Lung (tissue), 12 donors: Measurements from ENCODE around the gene GGNBP2. TPM values are rescaled to one million over a fixed set of nuclear protein-coding genes. Genes with fewer than 3 reads are reported as not detected.

ENCODE experiments used
- ATAC-seq: fragments of 200-7000 bp; cut with Tn5 transposase; one replicate; pipeline ENCODE4 v1.9.1; 2020; ENCODE audit warnings: moderate number of reproducible peaks; ENCODE audit not compliant: insufficient read depth, low FRiP score
- DNase-seq, 3 donors: peaks; one replicate each; pipeline ENCODE4 v3.0.0-alpha.2; 2013 to 2017
- H3K27ac ChIP-seq, 2 donors: one replicate each; pipeline ENCODE4 v1.5.1; 2013; ENCODE audit warnings: mild to moderate bottlenecking in 2 of 2, moderate library complexity in 2 of 2, control low read depth in 1 of 2, inconsistent platforms in 1 of 2, low read depth in 1 of 2, low read length in 1 of 2
- H3K27me3 ChIP-seq, 3 donors: one replicate each; pipeline ENCODE4 v1.5.1; 2013; ENCODE audit warnings: low read length in 2 of 3; ENCODE audit not compliant: control insufficient read depth in 3 of 3, insufficient read depth in 3 of 3
- H3K36me3 ChIP-seq, 4 donors: one replicate each; pipeline ENCODE4 v1.5.1; 2013; ENCODE audit warnings: low read length in 4 of 4, mild to moderate bottlenecking in 1 of 4, moderate library complexity in 1 of 4; ENCODE audit not compliant: control insufficient read depth in 4 of 4, insufficient read depth in 4 of 4
- H3K4me1 ChIP-seq, 5 donors: one replicate each; pipeline ENCODE4 v1.5.1; 2013; ENCODE audit warnings: low read length in 5 of 5, mild to moderate bottlenecking in 2 of 5, moderate library complexity in 1 of 5; ENCODE audit not compliant: control insufficient read depth in 5 of 5, insufficient read depth in 5 of 5
- H3K4me3 ChIP-seq: one replicate; pipeline ENCODE4 v1.5.1; 2013; ENCODE audit warnings: mild to moderate bottlenecking, control low read depth, moderate library complexity
- H3K9ac ChIP-seq, 2 donors: one replicate each; pipeline ENCODE4 v1.5.1; 2013; ENCODE audit warnings: low read length in 2 of 2, control low read depth in 1 of 2; ENCODE audit not compliant: insufficient read depth in 1 of 2
- H3K9me3 ChIP-seq, 4 donors: one replicate each; pipeline ENCODE4 v1.5.1; 2013; ENCODE audit warnings: low read length in 3 of 4, mild to moderate bottlenecking in 1 of 4, moderate library complexity in 1 of 4; ENCODE audit not compliant: control insufficient read depth in 4 of 4, insufficient read depth in 3 of 4
- CTCF ChIP-seq: IDR thresholded peaks from 2 replicates; pipeline ENCODE4 v1.5.1; 2012; ENCODE audit warnings: mild to moderate bottlenecking; ENCODE audit errors: control extremely low read depth, extremely low read depth
- WGBS, 2 donors: extraction: QIAGEN DNeasy Blood & Tissue Kit; methylation state at CpG; one replicate each; pipeline ENCODE4 v1.1.7; 2013; 5-methylcytosine and 5-hydroxymethylcytosine counted together
- polyA plus RNA-seq, 2 donors: library from polyadenylated mRNA; stranded (reverse); fragments of 200-250 nt; gene quantifications; one replicate each; pipeline ENCODE4 v1.2.1, GENCODE V29; 2013
- total RNA-seq, 2 donors: library from RNA; depleted of rRNA in 1 of 2; stranded (reverse); fragments of >200 nt in 1 of 2; gene quantifications; one replicate each; pipeline ENCODE4 v1.2.1, GENCODE V29; 2014 to 2021
- donor health status: control.
- donor health status: control.
- donor health status: Bipolar disorder and iron deficiency.
- donor health status: healthy.
- donor health status: DM: yes; HTN: yes; CAD: no.

The GGNBP2 gene
- total and polyA plus RNA-seq, 4 donors, result 40.0 to 86.7 (median 58.5) TPM

DNA sequence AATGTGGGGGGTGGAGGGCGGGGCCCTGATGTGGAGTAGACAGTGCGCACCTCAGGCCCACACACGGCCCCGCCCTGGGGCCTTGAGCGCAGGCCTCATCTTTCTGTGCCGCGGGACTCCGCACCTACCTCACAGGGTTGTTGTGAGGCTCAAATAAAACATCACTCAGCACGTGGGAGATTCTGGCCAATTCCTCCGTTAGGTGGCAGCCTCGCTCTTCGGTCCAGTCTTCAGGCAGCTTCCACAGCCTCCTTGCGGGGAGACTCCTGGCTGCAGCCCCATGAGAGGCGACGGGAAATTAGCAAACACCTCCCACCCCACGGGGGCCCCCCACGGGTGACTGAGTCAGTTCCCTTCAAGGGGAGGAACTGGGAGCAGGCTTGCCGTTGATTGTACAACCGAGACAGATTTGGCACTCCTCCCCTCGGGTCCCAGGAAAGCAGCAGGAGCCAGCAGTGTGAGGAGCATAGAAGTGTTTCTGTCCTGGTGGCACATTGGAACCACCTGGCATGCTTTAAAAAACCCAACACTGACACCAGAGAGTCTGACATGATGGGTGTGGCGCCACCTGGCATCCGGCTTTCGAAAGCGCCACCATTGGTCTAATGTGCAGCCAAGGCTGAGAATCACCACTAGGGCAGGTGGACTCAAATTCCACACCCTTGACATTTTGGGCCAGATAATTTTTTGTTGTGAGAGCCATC lies 64.2 kb downstream of the GGNBP2 start:
- H3K9me3 ChIP-seq, result no peaks in the 10 kb centered on the region
- ATAC-seq (peak; percentile 54), DNase-seq (peak; percentile 59 to 65 (median 60))
- H3K9ac ChIP-seq, result no peak overlapping the region
- no peaks in the 10 kb centered on the region for H3K36me3 ChIP-seq
- no peaks in the 10 kb centered on the region for H3K4me1 ChIP-seq
- peaks cover 0 to 12% (median 5%) of the 10 kb centered on the region in 3 donors for H3K27me3 ChIP-seq
- H3K4me3 ChIP-seq, result no peak overlapping the region
- TF ChIP-seq CTCF, result peak; percentile 16
- 39 to 49% methylated on average over 24 of the region's 24 CpGs for WGBS, 2 donors
- no peak overlapping the region for H3K27ac ChIP-seq

DNA sequence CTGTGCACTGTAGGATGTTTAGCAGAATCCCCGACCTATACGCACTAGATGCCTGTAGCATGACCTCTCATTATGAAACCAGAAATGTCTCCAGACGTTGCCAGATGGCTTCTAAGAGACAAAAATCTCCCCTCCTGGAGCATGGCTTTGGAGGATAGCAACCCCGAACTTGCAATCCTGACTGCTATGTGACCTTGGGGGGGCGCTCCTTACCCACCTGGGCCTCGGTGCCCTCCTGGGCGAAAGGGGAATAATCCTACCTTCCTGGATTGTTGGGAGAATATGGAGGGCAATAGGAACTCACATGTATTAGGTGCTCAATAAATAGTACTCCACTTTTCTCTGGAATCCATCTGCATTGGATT lies 64.8 kb downstream of the GGNBP2 start:
- Histone ChIP-seq H3K4me1 (no peaks in the 10 kb centered on the region), H3K27me3 (peaks cover 0 to 17% (median 7%) of the 10 kb centered on the region in 3 donors), H3K27ac (no peak overlapping the region), H3K4me3 (no peak overlapping the region), H3K36me3 (no peaks in the 10 kb centered on the region), H3K9ac (no peak overlapping the region), H3K9me3 (no peaks in the 10 kb centered on the region)
- TF ChIP-seq CTCF, result no peak
- WGBS, 2 donors, result 79 to 88% methylated on average over 7 of the region's 7 CpGs
- ATAC-seq (no peak), DNase-seq (no peak)

DNA sequence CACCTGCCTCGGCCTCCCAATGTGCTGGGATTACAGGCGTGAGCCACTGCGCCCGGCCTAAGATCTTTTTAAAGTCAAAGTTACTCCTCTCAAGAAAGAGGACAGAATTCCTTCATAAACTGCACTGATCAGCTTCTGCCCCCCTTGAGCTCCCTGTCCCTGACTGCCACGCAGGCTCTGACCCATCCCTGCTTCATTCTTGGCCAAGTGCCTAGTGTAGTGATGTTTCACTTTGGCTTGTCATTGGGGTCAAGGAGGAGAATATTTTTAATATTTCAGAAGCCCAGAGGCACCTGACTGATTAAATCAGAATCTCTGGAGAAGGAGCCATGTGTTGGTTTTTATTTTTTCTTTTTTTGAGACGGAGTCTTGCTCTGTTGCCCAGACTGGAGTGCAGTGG lies 65.8 kb downstream of the GGNBP2 start:
- WGBS, 2 donors, result 72 to 80% methylated on average over 6 of the region's 6 CpGs
- Histone ChIP-seq H3K27ac (no peak overlapping the region), H3K9ac (no peak overlapping the region), H3K4me3 (no peak overlapping the region), H3K9me3 (no peaks in the 10 kb centered on the region), H3K4me1 (no peaks in the 10 kb centered on the region), H3K27me3 (peaks cover 0 to 22% (median 7%) of the 10 kb centered on the region in 3 donors), H3K36me3 (no peaks in the 10 kb centered on the region)
- ATAC-seq (no peak), DNase-seq (no peak)
- no peak for TF ChIP-seq CTCF
